ENCODE data around the gene PCDHGB3. TPM values are rescaled to one million over a fixed set of nuclear protein-coding genes. Genes with fewer than 3 reads are reported as not detected.
"Not testable (repeated sequence)": the region's sequence is repeated elsewhere in the genome, so short reads cannot be mapped to it uniquely, and the experiment has no call there.

The PCDHGB3 gene
- total and polyA plus RNA-seq, 2 donors, result 0.14 to 0.33 TPM

- not testable (repeated sequence) for H3K36me3 ChIP-seq (ENCODE audit: control insufficient read depth in 2 of 2, insufficient read depth in 2 of 2, low read length in 1 of 2); H3K27ac ChIP-seq (ENCODE audit: low read depth in 1 of 2, low read length in 1 of 2); H3K4me1 ChIP-seq (ENCODE audit: control insufficient read depth in 2 of 2, insufficient read depth in 2 of 2, low read length in 2 of 2)
- WGBS, result 14% methylated on average over 25 of the region's 43 CpGs
- DNase-seq (ENCODE audit: low read depth in 6 of 9, low spot score in 9 of 9), result peak in 1 of 9 donors; percentile 32
- Histone ChIP-seq H3K4me3 (ENCODE audit: low read length in 2 of 2) (peak within 1 kb of the TSS in 1 of 2 donors; percentile 8), H3K27me3 (ENCODE audit: control insufficient read depth in 2 of 2, insufficient read depth in 1 of 2, low read length in 1 of 2) (peaks cover 2 to 67% of the 10 kb centered on the region in 2 donors), H3K9me3 (ENCODE audit: control insufficient read depth in 2 of 2, insufficient read depth in 1 of 2, low read length in 1 of 2) (peaks cover 11 to 36% of the 10 kb centered on the region in 2 donors)
Measured at GRCh38 chr5:141397756-141398551, 27.9 kb downstream of the PCDHGB3 start, which contains the start of gene PCDHGB5. Gene PCDHGB5 (plus strand): TSS chr5:141397947. CDS start chr5:141398128, 181 bp downstream.

- DNase-seq (ENCODE audit: low read depth in 6 of 9, low spot score in 9 of 9), result no peak
- 28% methylated on average over 15 of the region's 15 CpGs for WGBS
- H3K4me3 ChIP-seq (ENCODE audit: low read length in 2 of 2), result no peak overlapping the region
- no peak overlapping the region for H3K27ac ChIP-seq (ENCODE audit: low read depth in 1 of 2, low read length in 1 of 2)
- H3K27me3 ChIP-seq (ENCODE audit: control insufficient read depth in 2 of 2, insufficient read depth in 1 of 2, low read length in 1 of 2), result peaks cover 2 to 67% of the 10 kb centered on the region in 2 donors
- H3K9me3 ChIP-seq (ENCODE audit: control insufficient read depth in 2 of 2, insufficient read depth in 1 of 2, low read length in 1 of 2), result peaks cover 8 to 37% of the 10 kb centered on the region in 2 donors
- H3K36me3 ChIP-seq (ENCODE audit: control insufficient read depth in 2 of 2, insufficient read depth in 2 of 2, low read length in 1 of 2), result no peaks in the 10 kb centered on the region
- H3K4me1 ChIP-seq (ENCODE audit: control insufficient read depth in 2 of 2, insufficient read depth in 2 of 2, low read length in 2 of 2), result no peaks in the 10 kb centered on the region
Measured at GRCh38 chr5:141398608-141399007, 28.6 kb downstream of the PCDHGB3 start.

- no peaks in the 10 kb centered on the region for H3K4me1 ChIP-seq (ENCODE audit: control insufficient read depth in 2 of 2, insufficient read depth in 2 of 2, low read length in 2 of 2)
- peaks cover 4 to 28% of the 10 kb centered on the region in 2 donors for H3K9me3 ChIP-seq (ENCODE audit: control insufficient read depth in 2 of 2, insufficient read depth in 1 of 2, low read length in 1 of 2)
- no peaks in the 10 kb centered on the region for H3K36me3 ChIP-seq (ENCODE audit: control insufficient read depth in 2 of 2, insufficient read depth in 2 of 2, low read length in 1 of 2)
- no peak overlapping the region for H3K27ac ChIP-seq (ENCODE audit: low read depth in 1 of 2, low read length in 1 of 2)
- no peak for DNase-seq (ENCODE audit: low read depth in 6 of 9, low spot score in 9 of 9)
- WGBS, result 38% methylated on average over 61 of the region's 61 CpGs
- no peak overlapping the region for H3K4me3 ChIP-seq (ENCODE audit: low read length in 2 of 2)
- peaks cover 2 to 67% of the 10 kb centered on the region in 2 donors for H3K27me3 ChIP-seq (ENCODE audit: control insufficient read depth in 2 of 2, insufficient read depth in 1 of 2, low read length in 1 of 2)
Measured at GRCh38 chr5:141399555-141400258, 29.7 kb downstream of the PCDHGB3 start.

DNA sequence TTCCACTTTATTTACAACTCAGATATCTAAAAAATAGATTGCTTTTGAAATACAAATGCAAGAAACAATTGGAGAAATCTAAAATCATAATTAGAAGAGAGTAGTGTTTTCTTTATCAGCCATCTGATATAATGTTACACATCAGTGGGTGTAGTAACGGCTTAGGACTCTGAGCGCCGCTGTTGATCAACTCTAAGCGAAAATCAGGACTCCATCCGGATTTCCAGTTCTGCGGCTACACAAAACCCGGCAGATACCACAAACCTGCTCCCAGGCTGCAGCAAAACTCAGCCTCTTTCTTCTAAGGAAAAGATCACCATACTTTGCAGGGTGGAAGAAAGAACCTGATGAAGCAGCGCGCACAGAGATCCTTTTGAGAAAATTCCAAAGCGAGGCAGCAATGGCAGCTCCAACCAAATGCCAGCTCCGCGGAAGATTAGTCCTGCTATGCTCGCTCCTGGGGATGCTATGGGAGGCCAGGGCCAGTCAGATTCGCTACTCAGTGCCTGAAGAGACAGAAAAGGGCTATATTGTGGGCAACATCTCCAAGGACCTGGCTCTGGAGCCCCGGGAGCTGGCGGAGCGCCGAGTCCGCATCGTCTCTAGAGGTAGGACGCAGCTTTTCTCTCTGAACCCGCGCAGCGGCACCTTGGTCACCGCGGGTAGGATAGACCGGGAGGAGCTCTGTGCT, 32.7 kb downstream of the PCDHGB3 start, which contains the start of gene PCDHGA9:
PCDHGA9 (plus strand) TSS at position 226 of the 691 bp plus-strand sequence; CDS start at position 401, 175 bp downstream.
- H3K27ac ChIP-seq (ENCODE audit: low read depth in 1 of 2, low read length in 1 of 2), result no peak within 1 kb of the TSS
- H3K4me1 ChIP-seq (ENCODE audit: control insufficient read depth in 2 of 2, insufficient read depth in 2 of 2, low read length in 2 of 2), result no peaks in the 10 kb centered on the region
- H3K36me3 ChIP-seq (ENCODE audit: control insufficient read depth in 2 of 2, insufficient read depth in 2 of 2, low read length in 1 of 2), result no peaks in the 10 kb centered on the region
- DNase-seq (ENCODE audit: low read depth in 6 of 9, low spot score in 9 of 9), result peak in 1 of 9 donors; percentile 27
- H3K27me3 ChIP-seq (ENCODE audit: control insufficient read depth in 2 of 2, insufficient read depth in 1 of 2, low read length in 1 of 2), result peaks cover 3 to 68% of the 10 kb centered on the region in 2 donors
- no peak within 1 kb of the TSS for H3K4me3 ChIP-seq (ENCODE audit: low read length in 2 of 2)
- WGBS, result 23% methylated on average over 27 of the region's 27 CpGs
- H3K9me3 ChIP-seq (ENCODE audit: control insufficient read depth in 2 of 2, insufficient read depth in 1 of 2, low read length in 1 of 2), result peaks cover 4 to 27% of the 10 kb centered on the region in 2 donors

GRCh38 chr5:141403387-141403786, 33.3 kb downstream of the PCDHGB3 start:
- Histone ChIP-seq H3K36me3 (ENCODE audit: control insufficient read depth in 2 of 2, insufficient read depth in 2 of 2, low read length in 1 of 2) (no peaks in the 10 kb centered on the region), H3K4me1 (ENCODE audit: control insufficient read depth in 2 of 2, insufficient read depth in 2 of 2, low read length in 2 of 2) (no peaks in the 10 kb centered on the region), H3K9me3 (ENCODE audit: control insufficient read depth in 2 of 2, insufficient read depth in 1 of 2, low read length in 1 of 2) (peaks cover 7 to 34% of the 10 kb centered on the region in 2 donors), H3K27me3 (ENCODE audit: control insufficient read depth in 2 of 2, insufficient read depth in 1 of 2, low read length in 1 of 2) (peaks cover 5 to 70% of the 10 kb centered on the region in 2 donors), H3K4me3 (ENCODE audit: low read length in 2 of 2) (no peak overlapping the region), H3K27ac (ENCODE audit: low read depth in 1 of 2, low read length in 1 of 2) (no peak overlapping the region)
- no peak for DNase-seq (ENCODE audit: low read depth in 6 of 9, low spot score in 9 of 9)
- 37% methylated on average over 22 of the region's 22 CpGs for WGBS

GRCh38 chr5:141407790-141408505, 37.9 kb downstream of the PCDHGB3 start, which contains the start of gene PCDHGB6:
Gene PCDHGB6 (plus strand): TSS chr5:141408021. CDS start chr5:141408203, 182 bp downstream.
- not testable (repeated sequence) for H3K36me3 ChIP-seq (ENCODE audit: control insufficient read depth in 2 of 2, insufficient read depth in 2 of 2, low read length in 1 of 2); H3K27ac ChIP-seq (ENCODE audit: low read depth in 1 of 2, low read length in 1 of 2); H3K4me1 ChIP-seq (ENCODE audit: control insufficient read depth in 2 of 2, insufficient read depth in 2 of 2, low read length in 2 of 2)
- Histone ChIP-seq H3K9me3 (ENCODE audit: control insufficient read depth in 2 of 2, insufficient read depth in 1 of 2, low read length in 1 of 2) (peaks cover 13 to 32% of the 10 kb centered on the region in 2 donors), H3K4me3 (ENCODE audit: low read length in 2 of 2) (peak within 1 kb of the TSS in 1 of 2 donors; percentile 25), H3K27me3 (ENCODE audit: control insufficient read depth in 2 of 2, insufficient read depth in 1 of 2, low read length in 1 of 2) (peaks cover 19 to 79% of the 10 kb centered on the region in 2 donors)
- peak in 1 of 9 donors; percentile 46 for DNase-seq (ENCODE audit: low read depth in 6 of 9, low spot score in 9 of 9)
- WGBS, result 17% methylated on average over 51 of the region's 51 CpGs

DNA sequence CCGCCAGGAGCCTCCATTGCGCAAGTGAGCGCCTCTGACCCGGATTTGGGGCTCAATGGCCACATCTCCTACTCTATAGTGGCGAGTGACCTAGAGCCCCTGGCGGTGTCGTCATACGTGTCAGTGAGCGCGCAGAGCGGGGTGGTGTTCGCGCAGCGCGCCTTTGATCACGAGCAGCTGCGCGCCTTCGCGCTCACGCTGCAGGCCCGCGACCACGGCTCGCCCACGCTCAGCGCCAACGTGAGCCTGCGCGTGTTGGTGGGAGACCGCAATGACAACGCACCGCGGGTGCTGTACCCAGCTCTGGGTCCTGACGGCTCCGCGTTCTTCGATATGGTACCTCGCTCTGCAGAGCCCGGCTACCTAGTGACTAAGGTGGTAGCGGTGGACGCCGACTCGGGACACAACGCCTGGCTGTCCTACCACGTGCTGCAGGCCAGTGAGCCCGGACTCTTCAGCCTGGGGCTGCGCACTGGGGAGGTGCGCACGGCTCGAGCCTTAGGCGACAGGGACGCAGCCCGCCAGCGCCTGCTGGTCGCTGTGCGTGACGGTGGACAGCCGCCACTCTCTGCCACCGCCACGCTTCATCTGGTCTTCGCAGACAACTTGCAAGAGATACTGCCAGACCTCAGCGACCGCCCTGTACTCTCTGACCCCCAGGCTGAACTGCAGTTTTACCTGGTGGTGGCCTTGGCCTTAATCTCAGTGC, 39.7 kb downstream of the PCDHGB3 start:
- H3K4me3 ChIP-seq (ENCODE audit: low read length in 2 of 2), result no peak overlapping the region
- H3K36me3 ChIP-seq (ENCODE audit: control insufficient read depth in 2 of 2, insufficient read depth in 2 of 2, low read length in 1 of 2), result no peaks in the 10 kb centered on the region
- peaks cover 13 to 34% of the 10 kb centered on the region in 2 donors for H3K9me3 ChIP-seq (ENCODE audit: control insufficient read depth in 2 of 2, insufficient read depth in 1 of 2, low read length in 1 of 2)
- H3K27ac ChIP-seq (ENCODE audit: low read depth in 1 of 2, low read length in 1 of 2), result no peak overlapping the region
- peaks cover 31 to 79% of the 10 kb centered on the region in 2 donors for H3K27me3 ChIP-seq (ENCODE audit: control insufficient read depth in 2 of 2, insufficient read depth in 1 of 2, low read length in 1 of 2)
- WGBS, result 35% methylated on average over 64 of the region's 64 CpGs
- DNase-seq (ENCODE audit: low read depth in 6 of 9, low spot score in 9 of 9), result no peak
- H3K4me1 ChIP-seq (ENCODE audit: control insufficient read depth in 2 of 2, insufficient read depth in 2 of 2, low read length in 2 of 2), result peaks cover 0 to 4% of the 10 kb centered on the region in 2 donors

GRCh38 chr5:141411575-141411974, 41.5 kb downstream of the PCDHGB3 start:
- H3K4me3 ChIP-seq (ENCODE audit: low read length in 2 of 2), result no peak overlapping the region
- no peaks in the 10 kb centered on the region for H3K36me3 ChIP-seq (ENCODE audit: control insufficient read depth in 2 of 2, insufficient read depth in 2 of 2, low read length in 1 of 2)
- H3K9me3 ChIP-seq (ENCODE audit: control insufficient read depth in 2 of 2, insufficient read depth in 1 of 2, low read length in 1 of 2), result peaks cover 13 to 34% of the 10 kb centered on the region in 2 donors
- no peak overlapping the region for H3K27ac ChIP-seq (ENCODE audit: low read depth in 1 of 2, low read length in 1 of 2)
- DNase-seq (ENCODE audit: low read depth in 6 of 9, low spot score in 9 of 9), result no peak
- peaks cover 38 to 89% of the 10 kb centered on the region in 2 donors for H3K27me3 ChIP-seq (ENCODE audit: control insufficient read depth in 2 of 2, insufficient read depth in 1 of 2, low read length in 1 of 2)
- H3K4me1 ChIP-seq (ENCODE audit: control insufficient read depth in 2 of 2, insufficient read depth in 2 of 2, low read length in 2 of 2), result peaks cover 0 to 4% of the 10 kb centered on the region in 2 donors
- 71% methylated on average over 3 of the region's 3 CpGs for WGBS

Measured in thymus (tissue), 11 donors.